GM21360 (cell line): ENCODE data around the gene UTS2B.

Experiments
- ATAC-seq: cut with Tn5 transposase; IDR thresholded peaks from one replicate; pipeline ENCODE4 v1.9.1; 2021; ENCODE audit warnings: mild to moderate bottlenecking, moderate library complexity; ENCODE audit not compliant: unreplicated experiment

UTS2B gene

DNA sequence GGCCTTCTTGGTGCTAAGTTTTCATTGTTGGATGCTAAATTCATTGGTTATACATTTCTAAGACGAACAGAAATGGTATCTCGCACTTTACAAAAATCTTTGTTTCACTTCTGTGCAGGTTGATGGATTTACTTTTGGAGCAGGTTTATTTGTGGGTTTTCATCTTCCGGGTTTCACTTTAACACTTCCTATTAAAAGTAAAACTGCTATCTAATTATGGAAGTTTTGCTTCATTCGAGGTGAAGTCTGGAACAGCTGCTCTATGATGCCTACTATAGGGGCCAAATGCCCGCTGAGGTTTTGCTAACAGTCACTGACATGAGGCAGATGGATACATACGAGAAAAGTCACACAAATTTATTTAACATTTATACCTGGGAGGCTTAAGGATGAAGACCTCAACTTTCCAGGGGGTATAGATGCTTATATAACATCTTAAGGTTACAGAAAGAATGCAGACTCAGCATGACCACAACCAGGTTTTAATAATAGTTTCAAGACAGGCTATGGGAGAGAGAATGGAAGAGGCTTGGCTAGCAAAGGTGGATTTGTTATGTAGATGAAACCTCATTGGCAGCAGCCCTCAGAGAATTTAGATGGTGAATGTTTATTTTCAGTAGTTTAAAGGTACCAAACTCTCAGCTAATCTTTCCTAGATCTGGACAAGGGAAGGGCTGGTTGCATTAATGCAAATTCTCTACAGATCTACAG, 77.1 kb downstream of the UTS2B start:
- peak; percentile 47 for ATAC-seq

DNA sequence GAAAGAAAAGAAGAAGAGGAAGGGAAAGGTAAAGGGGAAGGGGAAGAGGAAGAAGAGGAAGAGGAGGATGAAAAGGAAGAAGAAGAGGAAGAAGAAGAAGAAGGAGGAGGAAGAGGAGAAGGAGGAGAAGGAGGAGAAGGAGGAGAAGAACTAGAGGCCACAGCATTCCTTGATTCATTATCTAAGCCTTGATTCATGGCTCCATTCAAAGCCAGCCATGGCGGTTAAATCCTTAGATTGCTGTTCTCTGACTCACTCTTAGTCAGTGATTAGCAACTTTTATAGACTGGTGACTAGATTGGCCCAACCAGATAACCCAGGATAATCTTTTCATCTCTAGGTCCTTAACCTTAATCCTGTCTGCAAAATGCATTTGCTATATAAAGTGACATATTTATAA, 83.7 kb downstream of the UTS2B start:
- no peak for ATAC-seq

DNA sequence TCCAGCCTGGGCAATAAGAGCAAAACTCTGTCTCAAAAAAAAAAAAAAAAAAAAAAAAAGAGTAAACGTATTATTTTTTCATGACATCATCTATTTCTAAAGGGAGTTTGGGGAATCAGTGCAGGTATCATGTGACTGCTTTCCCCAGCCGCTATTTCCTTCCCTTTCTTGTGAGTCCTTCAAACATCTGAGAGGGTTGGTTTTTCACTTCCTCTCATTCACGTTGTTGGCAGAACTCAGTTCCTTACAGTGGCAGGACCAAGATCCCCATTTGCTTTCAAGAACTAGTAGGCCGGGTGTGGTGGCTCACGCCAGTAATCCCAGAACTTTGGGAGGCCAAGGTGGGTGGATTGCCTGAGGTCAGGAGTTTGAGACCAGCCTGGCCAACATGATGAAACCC, 84.3 kb downstream of the UTS2B start:
- peak; percentile 74 for ATAC-seq

DNA sequence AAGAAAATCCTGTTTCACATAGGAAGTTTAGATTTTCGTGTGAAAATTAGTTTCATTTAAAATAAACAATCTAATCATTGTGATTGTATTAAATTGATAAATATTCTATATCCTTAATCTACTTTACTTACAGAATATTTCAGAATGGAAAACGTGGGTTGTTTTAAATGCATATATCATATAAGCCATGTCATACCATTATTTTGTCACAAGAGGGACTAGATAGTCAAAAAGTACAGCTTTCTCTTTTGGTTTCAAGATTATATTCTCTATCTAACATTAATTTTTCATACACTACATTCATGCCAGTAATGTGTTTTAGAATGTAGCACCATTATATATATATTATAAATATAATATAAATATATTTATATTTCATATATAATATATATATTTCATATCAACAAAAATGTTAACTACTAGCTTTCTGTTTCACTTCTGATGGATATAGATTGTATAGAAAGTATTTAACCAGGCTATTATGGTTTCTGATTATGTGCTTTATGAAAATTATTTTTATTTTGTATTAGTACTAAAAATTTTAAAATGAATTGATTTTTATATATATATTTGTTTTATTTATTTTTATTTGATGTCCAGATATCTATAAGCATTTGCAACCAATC, 86.0 kb downstream of the UTS2B start:
- ATAC-seq: peak; percentile 61

DNA sequence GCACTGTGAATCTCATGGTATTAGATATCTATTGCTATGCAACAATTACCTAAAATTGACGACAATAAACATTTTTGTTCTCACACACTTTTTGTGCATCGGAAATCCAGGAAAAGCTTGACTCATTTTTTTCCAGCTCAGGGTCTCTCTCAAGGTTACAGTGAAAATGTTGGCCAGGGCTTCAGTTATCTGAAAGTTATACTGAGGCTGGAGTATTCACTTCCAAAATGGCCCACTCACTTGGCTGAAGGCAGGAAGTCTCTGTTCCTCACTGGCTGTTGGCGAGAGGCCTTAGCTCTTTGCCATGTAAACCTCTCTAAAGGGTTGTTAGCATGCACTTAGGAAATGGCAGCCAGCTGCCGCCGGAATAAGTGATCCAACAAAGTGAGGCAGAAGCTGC, 89.8 kb downstream of the UTS2B start:
- ATAC-seq: no peak

DNA sequence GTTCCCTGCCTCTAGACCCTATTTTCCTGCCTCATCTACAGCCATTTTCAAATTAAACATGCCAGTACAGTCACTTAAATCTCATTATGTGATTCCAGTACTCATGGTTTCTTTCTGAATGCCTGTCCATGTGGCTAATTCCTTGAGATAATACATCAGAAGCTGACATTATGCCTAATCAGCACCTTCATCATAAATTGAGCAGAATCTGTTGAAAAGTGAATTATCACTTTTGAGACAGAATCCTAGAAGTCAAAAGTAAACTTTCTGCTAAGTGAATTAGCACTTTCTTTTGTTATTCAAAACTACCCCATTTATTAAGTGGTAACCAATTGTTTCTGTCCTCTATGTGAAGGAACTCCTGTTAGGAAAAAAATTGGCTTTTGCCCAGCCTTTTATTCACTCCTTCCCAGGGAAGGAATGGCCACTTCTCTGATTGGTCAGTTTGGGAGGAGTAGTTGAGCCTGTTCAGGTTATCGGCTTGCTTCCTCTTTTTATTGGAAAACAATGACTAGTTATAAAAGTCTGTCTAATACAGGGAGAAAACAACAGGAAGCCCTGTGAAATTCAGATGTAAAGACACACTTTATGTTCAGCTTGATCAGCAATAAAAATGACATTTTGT, 90.8 kb downstream of the UTS2B start:
- ATAC-seq: no peak

DNA sequence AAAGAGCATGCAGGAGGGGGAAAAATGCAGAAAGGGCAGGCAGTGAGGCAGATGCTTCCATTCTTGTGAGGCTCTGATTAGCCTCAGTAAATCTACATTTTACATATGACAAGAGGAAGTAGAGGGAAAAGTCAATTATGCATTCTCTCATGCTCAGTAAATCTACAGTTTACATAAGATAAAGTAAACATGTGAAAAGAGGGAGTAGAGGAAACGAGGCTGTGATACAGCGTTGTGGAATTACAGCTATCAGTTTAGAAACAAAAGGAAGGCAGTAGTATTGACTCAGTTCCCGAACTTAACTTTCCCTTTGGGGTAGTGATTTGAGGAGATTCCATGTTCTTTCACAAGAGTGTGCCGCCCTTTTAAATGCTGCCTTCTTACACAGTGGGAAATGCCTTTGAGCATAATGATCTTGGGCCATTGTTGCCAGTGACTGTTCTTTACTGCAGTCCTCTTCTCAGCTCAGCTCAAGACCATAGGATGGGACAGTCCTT, 92.0 kb downstream of the UTS2B start:
- no peak for ATAC-seq

DNA sequence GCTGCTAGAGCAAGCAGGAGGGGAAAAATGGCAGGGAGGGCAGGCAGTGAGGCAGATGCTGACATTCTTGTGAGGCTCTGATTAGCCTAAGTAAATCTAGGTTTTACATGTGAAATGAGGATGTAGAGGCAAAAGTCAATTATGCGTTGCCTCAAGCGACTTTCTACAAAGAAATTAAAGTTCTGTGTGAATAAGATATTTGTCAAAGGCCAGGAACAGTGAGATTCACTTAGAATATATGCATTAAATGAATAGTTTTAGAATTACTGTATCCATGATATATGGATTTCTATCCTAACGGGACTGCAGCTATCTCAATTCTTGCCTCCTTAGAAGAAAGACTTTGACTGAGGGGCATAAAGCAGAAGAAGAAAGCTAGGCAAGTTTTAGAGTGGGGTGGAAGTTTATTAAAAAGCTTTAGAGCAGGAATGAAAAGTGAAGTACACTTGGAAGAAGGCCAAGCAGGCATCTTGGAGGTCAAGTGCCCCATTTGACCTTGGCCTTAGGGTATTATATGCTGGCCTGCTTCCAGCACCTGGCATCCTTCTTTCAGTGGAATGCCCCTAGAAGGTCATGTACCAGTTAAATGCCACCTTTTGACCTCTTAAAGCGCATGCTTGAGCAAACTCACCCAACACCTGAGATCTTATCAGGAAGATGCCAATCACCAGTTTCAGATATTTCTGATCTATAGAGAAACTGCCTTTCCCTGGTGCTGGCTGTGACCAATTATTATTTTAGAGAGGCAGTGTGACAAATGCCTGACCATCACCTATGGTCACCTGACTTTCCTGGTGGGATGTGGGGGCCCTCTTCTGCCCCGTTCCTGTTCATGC, 93.1 kb downstream of the UTS2B start:
- no peak for ATAC-seq

DNA sequence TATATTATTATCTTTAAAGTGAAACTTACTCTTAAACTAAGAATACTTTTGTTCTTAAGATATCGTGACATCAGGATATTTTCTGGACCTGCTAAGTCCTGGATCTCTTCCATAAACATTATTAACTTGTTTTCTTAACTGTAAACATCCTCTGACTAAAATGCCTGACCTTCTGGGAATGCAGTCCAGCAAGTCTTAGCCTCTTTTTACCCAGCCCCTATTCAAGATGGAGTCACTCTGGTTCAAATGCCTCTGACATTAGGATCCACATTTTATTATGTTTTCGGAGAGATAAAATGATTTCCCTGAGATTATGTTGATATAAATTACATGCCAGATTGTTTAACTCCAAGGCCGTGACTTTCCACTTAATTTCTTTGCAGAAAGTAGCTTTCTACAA, 93.7 kb downstream of the UTS2B start:
- no peak for ATAC-seq

DNA sequence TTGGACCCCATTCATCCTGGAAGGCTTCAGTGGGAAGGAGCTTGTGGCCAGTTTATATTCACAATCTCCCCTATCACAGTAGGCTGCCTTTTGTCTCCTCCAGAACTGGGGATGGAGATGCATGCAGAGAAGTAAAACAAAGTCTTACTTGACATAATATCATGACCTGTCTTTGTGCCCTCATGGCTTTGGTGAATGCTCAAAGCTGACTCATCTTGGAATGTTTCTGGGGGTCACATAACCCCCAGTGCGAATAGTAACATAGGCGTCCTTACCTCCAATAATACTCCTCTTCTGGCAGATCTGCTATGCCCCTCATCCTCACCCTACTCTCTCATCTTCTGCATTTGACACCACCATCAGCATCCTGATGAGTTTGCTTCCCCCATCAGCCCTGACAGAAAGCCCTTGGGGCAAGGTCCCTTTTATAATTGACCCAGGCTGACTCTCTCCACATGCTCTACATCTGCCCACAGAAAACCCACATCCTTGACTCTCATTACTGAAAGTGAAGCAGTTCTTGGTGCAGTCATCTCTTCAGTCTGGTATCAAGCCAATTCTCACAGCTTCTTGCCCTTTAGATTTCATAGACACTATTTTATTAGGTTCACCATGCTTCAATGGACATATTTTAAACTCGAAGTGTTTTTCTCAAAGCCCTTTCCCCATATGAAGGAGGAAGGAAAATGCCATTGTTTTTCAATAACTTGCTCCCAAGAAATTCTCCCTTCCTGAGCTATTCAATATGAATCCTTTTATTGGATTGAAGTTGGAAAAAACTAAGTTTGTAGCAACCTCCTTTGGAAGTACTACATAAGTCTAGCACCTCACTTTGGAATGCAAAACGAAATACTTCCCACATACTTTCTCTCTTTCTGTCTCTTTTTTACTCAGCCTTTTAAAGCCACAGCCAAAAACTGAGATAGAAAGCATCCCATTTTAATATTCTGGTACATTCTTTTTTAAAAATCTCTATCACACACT, 94.7 kb downstream of the UTS2B start:
- peak; percentile 98 for ATAC-seq

DNA sequence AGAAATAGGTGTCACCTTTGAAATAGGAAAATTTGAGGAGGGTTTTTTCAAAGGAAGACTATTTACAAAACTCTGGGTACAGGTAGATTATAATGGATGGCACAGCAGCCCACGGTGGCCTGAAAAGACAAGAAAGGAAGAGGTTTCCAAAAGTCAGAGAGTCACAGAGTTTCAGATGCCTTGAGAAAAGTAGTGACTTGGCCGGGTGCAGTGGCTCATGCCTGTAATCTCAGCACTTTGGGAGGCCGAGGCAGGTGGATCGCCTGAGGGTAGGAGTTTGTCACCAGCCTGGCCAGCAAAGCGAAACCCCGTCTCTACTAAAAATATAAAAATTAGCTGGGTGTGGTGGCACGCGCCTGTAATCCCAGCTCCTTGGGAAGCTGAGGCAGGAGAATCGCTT, 96.1 kb downstream of the UTS2B start:
- no peak for ATAC-seq

DNA sequence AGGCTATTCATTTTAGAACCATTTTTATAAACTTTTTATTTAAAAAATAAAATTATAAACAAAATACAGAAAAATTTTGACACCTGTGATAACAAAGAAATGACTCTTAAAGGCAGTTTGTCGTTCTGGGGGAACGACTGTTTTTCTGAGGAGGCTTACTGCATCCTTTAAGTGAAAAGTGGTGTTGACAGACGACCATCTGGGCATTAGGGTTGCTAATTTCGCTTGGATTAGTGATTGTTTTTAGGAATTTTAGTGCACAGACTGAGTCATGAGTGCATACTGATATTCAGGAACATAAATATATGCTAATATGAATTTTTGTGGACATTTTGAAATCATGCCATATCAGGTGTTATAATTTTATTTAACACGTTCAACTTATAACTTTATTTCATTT, 102.8 kb downstream of the UTS2B start:
- ATAC-seq: no peak

DNA sequence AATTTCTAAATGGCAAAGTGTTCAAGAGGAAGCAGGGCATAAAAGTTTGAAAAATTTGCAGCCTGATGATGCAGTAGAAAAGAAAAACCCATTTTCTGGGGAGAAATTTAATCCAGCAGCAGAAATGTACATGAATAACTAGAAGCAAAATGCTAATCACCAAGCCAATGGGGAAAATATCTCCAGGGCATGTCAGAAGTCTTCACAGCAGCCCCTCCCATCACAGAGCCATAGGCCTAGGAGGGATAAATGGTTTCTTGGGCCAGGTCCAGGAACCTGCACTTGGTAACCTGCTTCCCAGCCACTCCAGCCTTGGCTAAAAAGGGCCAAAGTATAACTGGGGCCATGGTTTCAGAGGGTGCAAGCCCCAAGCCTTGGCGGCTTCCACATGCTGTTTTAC, 108.7 kb downstream of the UTS2B start:
- no peak for ATAC-seq

DNA sequence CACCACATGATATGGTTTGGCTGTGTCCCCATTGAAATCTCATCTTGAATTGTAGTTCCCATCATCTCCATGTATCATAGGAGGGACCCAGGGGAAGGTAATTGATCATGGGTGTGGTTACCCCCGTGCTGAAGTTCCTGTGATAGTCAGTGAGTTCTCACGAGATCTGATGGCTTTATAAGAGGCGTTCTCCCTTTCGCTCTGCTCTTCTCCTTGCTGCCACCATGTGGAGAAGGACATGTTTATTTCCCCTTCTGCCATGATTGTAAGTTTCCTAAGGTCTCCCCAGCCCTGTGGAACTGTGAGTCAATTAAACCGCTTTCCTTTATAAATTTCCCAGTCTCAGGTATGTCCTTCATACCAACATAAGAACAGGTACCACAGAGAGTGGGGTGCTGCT, 109.4 kb downstream of the UTS2B start:
- no peak for ATAC-seq

DNA sequence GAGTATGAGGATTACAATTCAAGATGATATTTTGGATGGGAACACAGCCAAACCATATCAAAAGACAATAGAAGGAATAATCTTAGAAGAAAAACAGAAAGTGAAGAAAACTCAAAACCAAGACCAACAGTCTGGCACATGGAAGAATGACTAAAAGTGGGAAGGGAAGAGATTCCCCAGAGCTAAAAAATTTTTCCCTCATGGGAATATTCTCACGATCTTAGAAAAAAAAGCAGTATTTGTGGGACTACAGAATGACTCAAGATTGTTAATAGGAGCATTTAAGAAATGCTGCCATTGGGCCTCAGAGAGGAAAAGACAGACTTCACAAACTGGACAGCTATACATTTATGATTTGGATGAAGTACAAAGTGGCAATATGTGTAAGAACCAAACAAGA, 113.0 kb downstream of the UTS2B start:
- ATAC-seq: no peak
